CD14-positive monocyte (primary cell): ENCODE measurements around the gene CYSTM1. TPM values are rescaled to one million over a fixed set of nuclear protein-coding genes. Genes with fewer than 3 reads are reported as not detected.

Experiments used
- DNase-seq, 3 donors: peaks; one replicate each; pipeline ENCODE4 v3.0.0-alpha.2; 2011 to 2022
- H2AFZ ChIP-seq: 2 replicates; pipeline ENCODE4 v1.6.0; 2012; ENCODE audit warnings: mild to moderate bottlenecking, low read depth, low read length, inconsistent platforms; ENCODE audit not compliant: insufficient read depth, poor library complexity, severe bottlenecking
- H3K27ac ChIP-seq, 2 donors: 1 replicate in 1 of 2; 2 replicates in 1 of 2; pipeline ENCODE4 v1.5.1; 2012 to 2013; ENCODE audit warnings: low read length in 2 of 2, control low read depth in 1 of 2, inconsistent platforms in 1 of 2, low read depth in 1 of 2, mild to moderate bottlenecking in 1 of 2
- H3K27me3 ChIP-seq, 2 donors: one replicate each; pipeline versions ENCODE4 v1.6.0 to v1.6.1; 2011 to 2013; ENCODE audit warnings: low read length in 2 of 2; ENCODE audit not compliant: control insufficient read depth in 2 of 2, insufficient read depth in 2 of 2
- H3K36me3 ChIP-seq, 2 donors: replicated peaks in 1 of 2; 1 replicate in 1 of 2; 2 replicates in 1 of 2; pipeline versions ENCODE4 v1.5.1 to v1.6.1; 2012 to 2013; ENCODE audit warnings: low read length in 2 of 2, control low read depth in 1 of 2, inconsistent platforms in 1 of 2, mild to moderate bottlenecking in 1 of 2; ENCODE audit not compliant: insufficient read depth in 2 of 2, control insufficient read depth in 1 of 2
- H3K4me1 ChIP-seq, 2 donors: 1 replicate in 1 of 2; 2 replicates in 1 of 2; pipeline versions ENCODE4 v1.5.1 to v1.6.1; 2012 to 2013; ENCODE audit warnings: low read length in 2 of 2, control low read depth in 1 of 2, inconsistent platforms in 1 of 2, mild to moderate bottlenecking in 1 of 2, moderate library complexity in 1 of 2; ENCODE audit not compliant: insufficient read depth in 2 of 2, control insufficient read depth in 1 of 2
- H3K4me2 ChIP-seq: replicated peaks from 2 replicates; pipeline ENCODE3; 2012; ENCODE audit warnings: low read length, moderate library complexity, mild to moderate bottlenecking; ENCODE audit not compliant: poor library complexity, severe bottlenecking; ENCODE audit errors: extremely low read depth
- H3K4me3 ChIP-seq, 3 experiments: fragments of 200-600 bp in 1 of 3; sonication (generic) in 1 of 3; replicated peaks in 1 of 3; 1 replicate in 2 of 3; 2 replicates in 1 of 3; pipeline ENCODE4 v1.5.1; 2011 to 2013; ENCODE audit warnings: low read length in 3 of 3, mild to moderate bottlenecking in 3 of 3, control low read depth in 2 of 3, low read depth in 2 of 3, inconsistent platforms in 1 of 3, moderate library complexity in 1 of 3
- H3K79me2 ChIP-seq: 2 replicates; pipeline ENCODE4 v1.6.0; 2012; ENCODE audit warnings: mild to moderate bottlenecking, control low read depth, inconsistent platforms, low read length, moderate library complexity; ENCODE audit not compliant: insufficient read depth
- H3K9ac ChIP-seq: 2 replicates; pipeline ENCODE4 v1.6.0; 2017; ENCODE audit warnings: low read length, mild to moderate bottlenecking; ENCODE audit not compliant: insufficient read depth, poor library complexity, severe bottlenecking
- H3K9me3 ChIP-seq, 2 donors: replicated peaks in 1 of 2; 1 replicate in 1 of 2; 2 replicates in 1 of 2; pipeline versions ENCODE4 v1.5.1 to v1.6.1; 2012 to 2013; ENCODE audit warnings: low read length in 2 of 2, control low read depth in 1 of 2; ENCODE audit not compliant: control insufficient read depth in 1 of 2, insufficient read depth in 1 of 2
- H4K20me1 ChIP-seq: 2 replicates; pipeline ENCODE4 v1.6.0; 2012; ENCODE audit warnings: mild to moderate bottlenecking, low read length, control low read depth, moderate library complexity; ENCODE audit not compliant: insufficient read depth
- H3K27ac Mint-ChIP-seq, 7 donors: one replicate each; pipeline ENCODE4 v1.8.0; 2020; ENCODE audit warnings: mild to moderate bottlenecking in 7 of 7, mixed read lengths in 7 of 7, moderate library complexity in 6 of 7, inconsistent platforms in 2 of 7
- H3K27me3 Mint-ChIP-seq, 3 donors: one replicate each; pipeline ENCODE4 v1.8.0; 2021 to 2022; ENCODE audit warnings: low read depth in 3 of 3, mild to moderate bottlenecking in 3 of 3, mixed read lengths in 3 of 3, moderate library complexity in 3 of 3, inconsistent platforms in 1 of 3
- H3K36me3 Mint-ChIP-seq, 2 donors: one replicate each; pipeline ENCODE4 v1.8.0; 2020; ENCODE audit warnings: mixed read lengths in 2 of 2, inconsistent platforms in 1 of 2, mild to moderate bottlenecking in 1 of 2
- H3K4me1 Mint-ChIP-seq: one replicate; pipeline ENCODE4 v1.8.0; 2020; ENCODE audit warnings: mild to moderate bottlenecking, mixed read lengths
- H3K4me3 Mint-ChIP-seq, 2 donors: one replicate each; pipeline ENCODE4 v1.8.0; 2020; ENCODE audit warnings: mild to moderate bottlenecking in 2 of 2, mixed read lengths in 2 of 2, moderate library complexity in 1 of 2
- H3K9me3 Mint-ChIP-seq, 7 donors: one replicate each; pipeline ENCODE4 v1.8.0; 2020 to 2022; ENCODE audit warnings: mixed read lengths in 7 of 7, mild to moderate bottlenecking in 6 of 7, moderate library complexity in 6 of 7, inconsistent platforms in 2 of 7
- WGBS: methylation state at CpG from one replicate; pipeline ENCODE4 v1.1.5; 2013; ENCODE audit warnings: missing lambda C conversion rate; ENCODE audit not compliant: insufficient coverage; 5-methylcytosine and 5-hydroxymethylcytosine counted together
- intact Hi-C, 2 donors: fragments of 100-400 bp; cut with micrococcal nuclease; formaldehyde crosslinking; loops; one replicate each; pipeline versions ENCODE4 v1.15.0 to v1.15.1; 2023
- polyA plus RNA-seq, 3 donors: library from polyadenylated mRNA; depleted of rRNA in 1 of 3; unstranded in 2 of 3; stranded (reverse) in 1 of 3; fragments of 300-500 nt in 2 of 3; fragments of >200 nt in 1 of 3; fragmentation: Illumina TruSeq in 2 of 3; gene quantifications; 1 replicate in 2 of 3; 2 replicates in 1 of 3; pipeline ENCODE4 v1.2.3, GENCODE V29; 2012 to 2021
- TF ChIP-seq, protein P1 (sequence below): fragments of 200-600 bp; IDR thresholded peaks from one replicate; pipeline ENCODE4 v1.8.0; 2022; ENCODE audit warnings: antibody characterized with exemption, mild to moderate bottlenecking

Gene CYSTM1
- polyA plus RNA-seq, 3 donors = 14.0 to 40.0 (median 36.7) TPM

DNA sequence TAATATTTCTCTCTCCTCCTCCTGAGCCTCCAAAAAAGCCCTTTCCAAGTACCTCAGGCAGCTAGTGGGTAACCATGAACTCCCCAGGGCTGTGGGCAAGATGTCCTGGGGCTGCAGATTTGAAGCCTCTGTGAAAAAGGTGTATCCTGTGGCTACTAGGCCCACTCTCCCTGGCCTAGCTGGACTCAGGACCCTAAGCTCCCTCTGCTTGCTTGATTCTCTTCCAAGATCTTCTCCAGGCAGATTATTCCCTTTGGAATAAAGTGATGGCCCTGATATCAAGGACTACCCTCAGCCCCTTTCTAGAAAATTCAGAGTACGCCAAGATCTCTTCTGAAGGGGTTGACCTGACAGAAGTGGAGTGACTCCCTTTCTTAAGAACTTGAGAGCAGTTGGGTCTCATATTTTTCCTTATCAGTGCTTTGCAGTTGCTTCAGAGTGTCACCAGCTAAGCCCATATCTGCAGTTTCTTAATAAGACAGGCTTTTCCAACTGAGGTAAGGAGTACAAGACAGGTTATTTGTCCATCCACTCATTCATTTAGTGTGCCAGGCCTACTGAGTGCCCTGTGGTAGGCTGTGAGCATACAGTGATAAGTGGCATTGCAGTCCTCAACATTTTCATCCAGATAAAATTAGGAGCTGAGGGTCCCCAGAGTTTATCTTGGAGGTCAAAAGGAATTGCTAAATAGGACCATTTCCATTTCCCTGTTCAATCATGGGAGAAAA lies 42.5 kb downstream of the CYSTM1 start:
- peaks cover 12 to 28% (median 14%) of the 10 kb centered on the region in 3 donors for H3K27me3 Mint-ChIP-seq
- Histone ChIP-seq H3K36me3 (no peaks in the 10 kb centered on the region), H3K9ac (no peak overlapping the region), H2AFZ (no peak overlapping the region), H3K27me3 (peaks cover 5 to 12% of the 10 kb centered on the region in 2 donors), H3K9me3 (no peaks in the 10 kb centered on the region), H3K79me2 (no peaks in the 10 kb centered on the region), H3K4me1 (peaks cover 40 to 58% of the 10 kb centered on the region in 2 donors), H3K27ac (no peak overlapping the region), H3K4me3 (no peak overlapping the region), H3K4me2 (no peak overlapping the region), H4K20me1 (no peaks in the 10 kb centered on the region)
- no peak overlapping the region for H3K27ac Mint-ChIP-seq
- H3K9me3 Mint-ChIP-seq = peaks cover 0 to 3% (median 0%) of the 10 kb centered on the region in 7 donors
- intact Hi-C loops = no loop called here
- H3K4me3 Mint-ChIP-seq = peak overlapping the region in 1 of 2 donors; percentile 39
- no peak for DNase-seq
- TF ChIP-seq, protein P1, sequence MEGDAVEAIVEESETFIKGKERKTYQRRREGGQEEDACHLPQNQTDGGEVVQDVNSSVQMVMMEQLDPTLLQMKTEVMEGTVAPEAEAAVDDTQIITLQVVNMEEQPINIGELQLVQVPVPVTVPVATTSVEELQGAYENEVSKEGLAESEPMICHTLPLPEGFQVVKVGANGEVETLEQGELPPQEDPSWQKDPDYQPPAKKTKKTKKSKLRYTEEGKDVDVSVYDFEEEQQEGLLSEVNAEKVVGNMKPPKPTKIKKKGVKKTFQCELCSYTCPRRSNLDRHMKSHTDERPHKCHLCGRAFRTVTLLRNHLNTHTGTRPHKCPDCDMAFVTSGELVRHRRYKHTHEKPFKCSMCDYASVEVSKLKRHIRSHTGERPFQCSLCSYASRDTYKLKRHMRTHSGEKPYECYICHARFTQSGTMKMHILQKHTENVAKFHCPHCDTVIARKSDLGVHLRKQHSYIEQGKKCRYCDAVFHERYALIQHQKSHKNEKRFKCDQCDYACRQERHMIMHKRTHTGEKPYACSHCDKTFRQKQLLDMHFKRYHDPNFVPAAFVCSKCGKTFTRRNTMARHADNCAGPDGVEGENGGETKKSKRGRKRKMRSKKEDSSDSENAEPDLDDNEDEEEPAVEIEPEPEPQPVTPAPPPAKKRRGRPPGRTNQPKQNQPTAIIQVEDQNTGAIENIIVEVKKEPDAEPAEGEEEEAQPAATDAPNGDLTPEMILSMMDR = no peak
- H3K36me3 Mint-ChIP-seq = peaks cover 11 to 24% of the 10 kb centered on the region in 2 donors
- H3K4me1 Mint-ChIP-seq = peaks cover 66% of the 10 kb centered on the region
- no CpG with 5 or more reads among the region's 1 CpG for WGBS

DNA sequence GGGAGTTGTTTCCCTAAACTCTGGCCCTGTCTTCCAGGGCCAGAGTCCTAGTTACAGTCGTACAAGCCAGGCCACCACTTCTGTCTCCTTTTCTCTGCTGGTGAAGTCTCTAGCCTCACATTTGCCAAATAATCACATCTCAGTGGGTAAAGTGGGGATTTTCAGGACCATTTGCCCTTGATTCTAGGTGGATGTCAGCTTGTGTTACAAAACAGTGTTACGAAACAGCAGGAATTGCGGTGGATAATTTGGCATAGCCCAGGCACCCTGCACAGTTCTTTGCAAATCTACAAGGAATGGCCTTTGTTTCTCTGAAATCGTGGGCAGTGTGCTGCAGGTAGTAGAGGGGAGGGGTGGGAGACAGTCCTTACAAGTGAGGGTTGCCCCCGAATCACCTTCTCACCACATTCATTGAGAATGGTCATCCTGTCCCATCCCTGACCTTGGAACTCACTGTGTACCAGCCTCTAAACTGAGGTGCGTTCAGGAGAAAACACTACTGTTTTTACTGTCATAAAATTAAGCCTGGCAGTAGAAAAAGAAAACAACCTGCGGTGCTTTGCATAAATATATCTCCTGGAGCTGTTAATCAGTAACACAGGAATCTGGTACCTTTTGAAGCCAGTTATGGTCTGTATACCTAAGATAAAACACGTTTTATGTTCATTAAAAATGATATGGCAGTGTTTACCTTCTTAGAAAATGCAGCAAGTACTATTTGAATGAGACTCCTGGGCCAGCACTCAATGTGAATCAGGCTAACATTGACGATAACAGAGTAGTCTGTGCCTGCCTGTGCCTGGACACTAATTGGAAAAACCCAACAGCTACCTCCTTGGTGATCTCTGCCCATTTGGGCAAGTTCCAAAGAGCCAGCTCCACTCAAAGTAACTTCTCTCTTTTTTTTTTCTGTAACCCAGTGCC lies 44.3 kb downstream of the CYSTM1 start:
- TF ChIP-seq, protein P1 = no peak
- Mint-ChIP-seq H3K9me3 (peaks cover 0 to 3% (median 0%) of the 10 kb centered on the region in 7 donors), H3K36me3 (peaks cover 6 to 26% of the 10 kb centered on the region in 2 donors), H3K4me3 (no peak overlapping the region), H3K4me1 (peaks cover 73% of the 10 kb centered on the region), H3K27me3 (peaks cover 9 to 21% (median 10%) of the 10 kb centered on the region in 3 donors), H3K27ac (no peak overlapping the region)
- Histone ChIP-seq H3K27me3 (peaks cover 5 to 9% of the 10 kb centered on the region in 2 donors), H3K9me3 (no peaks in the 10 kb centered on the region), H2AFZ (no peak overlapping the region), H3K9ac (no peak overlapping the region), H3K4me2 (no peak overlapping the region), H4K20me1 (no peaks in the 10 kb centered on the region), H3K27ac (no peak overlapping the region), H3K4me1 (peaks cover 40 to 63% of the 10 kb centered on the region in 2 donors), H3K79me2 (no peaks in the 10 kb centered on the region), H3K4me3 (no peak overlapping the region), H3K36me3 (no peaks in the 10 kb centered on the region)
- intact Hi-C loops = no loop called here
- no peak for DNase-seq
- 97% methylated on average over 6 of the region's 9 CpGs for WGBS
